Germinal center (tissue), 1 donor: ENCODE data around the gene TIMP1.

Experiments used
- DNase-seq: peaks from one replicate; pipeline ENCODE4 v3.0.0; 2012; ENCODE audit warnings: mixed read lengths, low spot score

The TIMP1 gene

DNA sequence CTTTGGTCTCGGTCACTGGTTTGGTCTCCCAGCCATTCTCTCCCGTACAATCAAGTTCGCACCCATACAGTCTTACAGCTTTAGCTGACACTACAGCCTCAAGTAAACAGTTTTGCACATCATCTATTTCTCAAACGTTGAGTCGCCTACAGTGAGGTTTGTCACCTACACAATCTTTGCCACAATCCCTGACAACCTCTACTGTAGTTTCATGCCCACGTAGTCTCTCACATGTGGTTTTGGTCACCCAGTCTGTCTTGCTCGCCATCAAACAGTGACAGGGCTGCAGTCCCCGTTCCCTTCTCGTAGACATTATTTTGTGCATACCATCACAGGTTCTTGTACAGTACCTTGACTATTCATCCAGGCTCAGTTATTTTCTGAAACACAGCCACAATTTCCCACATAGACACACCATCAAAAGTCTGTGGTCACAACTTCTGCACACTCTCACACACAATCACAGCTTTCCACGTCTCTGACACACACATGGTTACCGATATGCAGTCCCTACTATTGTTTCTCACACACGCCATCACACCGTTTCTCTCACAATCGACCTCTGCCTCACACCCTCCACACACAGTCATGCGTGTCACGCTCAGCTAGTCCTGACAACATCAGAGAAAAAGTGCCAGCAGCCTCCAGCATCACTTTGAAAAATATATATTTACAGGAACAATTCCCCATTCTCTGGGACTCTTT, 52.8 kb downstream of the TIMP1 start:
- DNase-seq, result no peak
